NT2/D1 (cell line): ENCODE data around the gene LPCAT3.

Source experiments
- DNase-seq: peaks from one replicate; pipeline ENCODE4 v3.0.0-alpha.2; 2011; ENCODE audit warnings: low read depth, low spot score
- H3K27me3 ChIP-seq: 2 replicates; pipeline ENCODE4 v1.6.0; 2011; ENCODE audit warnings: mild to moderate bottlenecking; ENCODE audit not compliant: insufficient read length, insufficient read depth
- H3K36me3 ChIP-seq: 2 replicates; pipeline ENCODE4 v1.6.1; 2011; ENCODE audit warnings: mild to moderate bottlenecking, low read length, mixed read lengths; ENCODE audit not compliant: insufficient read depth, insufficient read length
- H3K4me1 ChIP-seq: 2 replicates; pipeline ENCODE4 v1.5.1; 2011; ENCODE audit not compliant: insufficient read depth, insufficient read length
- H3K4me3 ChIP-seq: 2 replicates; pipeline ENCODE4 v1.5.1; 2011; ENCODE audit warnings: low read depth; ENCODE audit not compliant: insufficient read length
- H3K9ac ChIP-seq: 2 replicates; pipeline ENCODE4 v1.6.0; 2011; ENCODE audit warnings: low read depth; ENCODE audit not compliant: insufficient read length
- H3K9me3 ChIP-seq: 2 replicates; pipeline ENCODE4 v1.5.1; 2011; ENCODE audit warnings: mild to moderate bottlenecking, low read length; ENCODE audit not compliant: insufficient read depth
- SUZ12 ChIP-seq: IDR thresholded peaks from 2 replicates; pipeline ENCODE4 v1.6.1; 2011; ENCODE audit not compliant: insufficient read length, insufficient read depth; ENCODE audit errors: extremely low read depth
- YY1 ChIP-seq: IDR thresholded peaks from 2 replicates; pipeline ENCODE4 v1.6.1; 2011; ENCODE audit not compliant: insufficient read length, insufficient read depth
- ZNF274 ChIP-seq: IDR thresholded peaks from 2 replicates; pipeline ENCODE4 v1.6.1; 2011; ENCODE audit warnings: mild to moderate bottlenecking, low read depth, low read length

The LPCAT3 gene

GRCh38 chr12:6962285-6963015 lies 55.8 kb downstream of the LPCAT3 start:
- Histone ChIP-seq H3K36me3 (peaks cover 43% of the 10 kb centered on the region), H3K9me3 (no peaks in the 10 kb centered on the region), H3K4me3 (peak overlapping the region; percentile 9), H3K27me3 (no peaks in the 10 kb centered on the region), H3K4me1 (peaks cover 60% of the 10 kb centered on the region), H3K9ac (peak overlapping the region; percentile 58)
- TF ChIP-seq YY1 (no peak), SUZ12 (no peak), ZNF274 (no peak)
- DNase-seq = no peak

- Histone ChIP-seq H3K27me3 (no peaks in the 10 kb centered on the region), H3K36me3 (peaks cover 36% of the 10 kb centered on the region), H3K4me1 (peaks cover 60% of the 10 kb centered on the region), H3K9ac (peak overlapping the region; percentile 86), H3K9me3 (no peaks in the 10 kb centered on the region), H3K4me3 (peak overlapping the region; percentile 47)
- DNase-seq = peak; percentile 96
- TF ChIP-seq YY1 (no peak), SUZ12 (no peak), ZNF274 (no peak)
These were observed 56.5 kb downstream of the LPCAT3 start for GRCh38 chr12:6961695-6962284.

DNA sequence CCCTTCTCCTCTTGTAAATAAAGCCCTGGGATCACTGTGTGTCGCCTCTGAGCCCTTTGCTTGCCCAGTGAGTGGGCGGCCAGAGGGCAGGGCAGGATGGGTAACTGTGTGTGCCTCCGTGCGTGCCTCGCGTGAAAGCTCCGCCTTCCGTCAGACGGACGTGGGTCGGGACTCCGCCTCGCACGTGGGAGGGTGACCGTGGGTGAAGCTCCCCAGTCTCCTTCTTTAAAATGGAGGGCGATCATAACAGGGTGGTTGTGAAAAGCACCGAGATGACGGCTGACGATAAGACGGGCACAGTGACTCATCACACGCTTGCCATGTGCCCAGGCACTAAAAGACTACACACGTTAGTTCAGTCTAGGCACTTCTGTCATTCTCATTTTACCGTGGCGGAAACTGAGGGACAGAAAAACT lies 57.0 kb downstream of the LPCAT3 start:
- H3K4me3 ChIP-seq = peak overlapping the region; percentile 47
- H3K4me1 ChIP-seq = peaks cover 60% of the 10 kb centered on the region
- H3K27me3 ChIP-seq = no peaks in the 10 kb centered on the region

GRCh38 chr12:6960593-6961277 lies 57.5 kb downstream of the LPCAT3 start:
- no peak for DNase-seq
- H3K36me3 ChIP-seq = peaks cover 29% of the 10 kb centered on the region
- H3K4me1 ChIP-seq = peaks cover 59% of the 10 kb centered on the region
- no peaks in the 10 kb centered on the region for H3K9me3 ChIP-seq
- H3K27me3 ChIP-seq = no peaks in the 10 kb centered on the region
- peak overlapping the region; percentile 47 for H3K4me3 ChIP-seq
- peak overlapping the region; percentile 86 for H3K9ac ChIP-seq
- TF ChIP-seq SUZ12 (no peak), ZNF274 (no peak), YY1 (no peak)

More for the DNA sequence above, 57.0 kb downstream of the LPCAT3 start:
- no peaks in the 10 kb centered on the region for H3K9me3 ChIP-seq
- no peak for DNase-seq
- H3K9ac ChIP-seq = peak overlapping the region; percentile 86
- peaks cover 32% of the 10 kb centered on the region for H3K36me3 ChIP-seq
- TF ChIP-seq SUZ12 (no peak), YY1 (no peak), ZNF274 (no peak)

GRCh38 chr12:6959805-6960592 lies 58.3 kb downstream of the LPCAT3 start:
- no peak for TF ChIP-seq ZNF274
- no peak for TF ChIP-seq SUZ12
- TF ChIP-seq YY1 = no peak
- Histone ChIP-seq H3K4me3 (no peak overlapping the region), H3K27me3 (no peaks in the 10 kb centered on the region), H3K9ac (peak overlapping the region; percentile 86), H3K4me1 (peaks cover 52% of the 10 kb centered on the region), H3K36me3 (peaks cover 21% of the 10 kb centered on the region), H3K9me3 (no peaks in the 10 kb centered on the region)
- no peak for DNase-seq

DNA sequence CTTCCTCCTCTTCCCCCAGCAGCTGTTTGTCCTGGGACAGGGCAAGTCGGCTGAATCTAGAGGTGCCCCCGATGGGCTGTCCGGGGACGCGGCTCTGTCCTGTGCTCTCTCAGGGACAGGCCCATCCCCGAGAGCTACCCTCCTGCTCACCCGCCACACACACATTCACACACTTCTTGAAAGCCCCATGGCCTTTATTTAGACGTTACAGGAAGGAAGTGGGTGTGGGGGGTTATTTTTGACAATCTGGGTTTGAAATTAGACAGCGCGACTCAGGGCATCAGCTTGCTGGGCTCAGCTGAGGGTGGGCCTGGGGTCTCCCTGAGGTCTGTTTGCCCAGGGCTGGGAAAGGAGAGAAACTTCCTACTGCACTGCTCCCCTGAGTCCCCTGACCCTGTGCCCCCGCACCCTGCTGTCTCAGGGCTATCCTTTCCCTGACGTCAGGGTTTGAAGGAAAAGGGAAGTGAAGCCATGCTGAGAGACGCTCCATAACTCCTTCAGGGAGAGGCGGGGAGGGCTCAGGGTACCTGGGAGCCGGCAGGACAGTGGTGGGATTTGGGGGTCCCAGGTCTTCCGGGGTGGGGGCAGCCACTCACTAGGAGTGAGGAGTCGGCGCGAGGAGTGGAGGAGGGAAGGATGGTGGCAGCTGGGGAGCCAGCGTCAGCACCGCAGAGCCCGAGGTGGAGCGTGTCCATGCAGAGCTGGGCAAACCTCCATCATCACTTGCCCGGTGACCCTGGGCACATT lies 59.0 kb downstream of the LPCAT3 start:
- H3K9ac ChIP-seq = peak overlapping the region; percentile 7
- H3K36me3 ChIP-seq = peaks cover 14% of the 10 kb centered on the region
- H3K4me3 ChIP-seq = no peak overlapping the region
- peaks cover 46% of the 10 kb centered on the region for H3K4me1 ChIP-seq
- DNase-seq = no peak
- TF ChIP-seq ZNF274 (no peak), YY1 (no peak), SUZ12 (no peak)
- no peaks in the 10 kb centered on the region for H3K27me3 ChIP-seq
- H3K9me3 ChIP-seq = no peaks in the 10 kb centered on the region
